GM21423 (cell line): ENCODE measurements around the gene WDR31.
"Not testable (repeated sequence)": the region's sequence is repeated elsewhere in the genome, so short reads cannot be mapped to it uniquely, and the experiment has no call there.

Source experiments
- ATAC-seq: cut with Tn5 transposase; IDR thresholded peaks from one replicate; pipeline ENCODE4 v1.9.1; 2021; ENCODE audit warnings: mild to moderate bottlenecking, moderate library complexity; ENCODE audit not compliant: unreplicated experiment

WDR31 gene

DNA sequence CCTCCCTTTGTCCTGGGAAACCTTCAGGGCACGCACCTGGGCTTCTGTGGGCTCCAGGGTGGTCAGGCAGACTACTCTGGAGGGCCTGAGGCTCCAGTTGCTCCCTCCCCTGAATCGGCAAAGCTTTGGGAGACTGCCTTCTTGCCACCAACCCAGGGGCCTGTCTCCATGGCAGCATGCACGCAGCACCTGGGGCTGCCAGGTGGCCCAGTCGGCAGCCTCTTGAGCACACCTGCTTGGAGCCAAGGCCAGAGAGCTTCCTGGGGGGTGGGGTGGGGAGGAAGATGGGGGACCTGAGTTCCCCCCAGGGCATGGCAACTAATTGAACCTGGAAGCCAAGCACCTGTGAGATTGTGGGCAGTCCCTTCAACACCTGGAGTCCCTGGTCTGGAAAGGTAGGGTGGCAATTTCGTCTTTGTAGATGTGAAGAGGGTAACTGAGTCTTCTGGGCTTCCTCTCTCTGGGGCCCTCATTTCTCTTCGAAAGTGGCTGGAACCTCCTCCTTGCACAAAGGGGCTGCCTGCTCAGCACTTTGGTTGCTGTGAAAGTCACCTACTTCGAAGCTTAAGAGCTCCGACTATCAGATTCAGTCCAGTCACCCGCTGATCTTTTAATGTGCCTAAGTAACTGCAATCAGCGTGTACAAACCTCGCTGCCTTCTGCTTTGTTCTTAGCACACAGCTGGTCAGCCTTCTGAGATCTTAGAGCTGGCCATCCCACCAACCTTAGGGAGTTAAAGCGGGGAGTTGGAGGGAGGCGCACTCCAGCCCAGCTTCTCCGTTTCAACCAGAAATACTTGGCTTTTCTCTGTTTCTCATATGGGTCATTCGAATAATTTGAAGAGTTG, 40.9 kb downstream of the WDR31 start:
- ATAC-seq = no peak

DNA sequence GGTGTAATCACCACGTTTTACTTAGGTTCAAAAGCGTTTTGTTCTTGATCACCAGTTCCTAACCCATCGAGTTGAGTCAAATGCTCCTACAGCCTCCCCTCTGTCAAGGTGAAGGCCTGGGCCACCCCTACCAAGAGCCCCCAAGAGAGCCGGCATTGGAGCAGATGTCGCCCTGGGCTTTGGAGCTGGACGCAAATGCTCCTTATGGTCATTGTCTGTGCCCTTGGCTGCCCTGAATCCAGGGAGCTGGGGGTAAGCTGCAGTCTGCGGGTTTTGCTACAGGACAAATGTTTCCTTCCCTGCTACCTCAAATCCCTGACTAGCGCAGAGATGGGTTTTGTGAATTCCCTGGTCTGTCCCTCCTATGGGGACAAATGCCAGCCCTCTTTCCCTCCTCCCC, 41.8 kb downstream of the WDR31 start:
- no peak for ATAC-seq

DNA sequence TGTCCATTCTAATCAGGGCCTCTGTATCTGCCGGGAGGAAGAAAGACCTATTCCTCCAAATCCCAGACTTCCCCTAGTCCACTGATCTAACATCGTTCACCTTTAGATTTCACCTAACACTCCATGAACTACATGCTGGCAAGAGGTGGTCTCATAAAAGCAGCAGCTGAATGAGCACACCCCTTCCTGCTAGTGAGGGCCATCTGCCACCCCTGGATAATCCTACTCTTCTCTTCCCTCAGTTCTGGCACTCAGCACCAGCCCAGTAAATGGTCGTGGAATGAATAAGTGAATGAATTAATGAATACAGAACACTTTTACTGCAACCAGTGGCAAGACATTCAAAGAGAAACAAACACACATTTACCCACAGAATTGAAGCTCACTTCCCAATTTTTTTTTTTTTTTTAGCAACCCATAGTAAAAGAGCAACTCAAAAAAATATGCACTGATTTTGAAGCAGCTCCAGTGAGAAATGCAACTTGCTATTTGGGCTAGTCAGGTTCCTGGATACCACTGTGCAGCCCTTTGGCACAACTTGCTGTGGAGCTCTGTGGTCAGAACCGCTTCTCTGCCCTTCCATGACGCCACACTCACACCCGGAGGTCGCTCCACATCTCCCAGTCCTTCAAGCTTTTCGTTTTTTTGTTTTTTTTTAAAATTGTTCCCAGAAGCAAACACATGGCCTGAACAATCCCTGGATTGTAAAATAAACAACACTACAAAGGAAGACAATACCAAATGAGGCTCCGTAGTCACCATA, 43.1 kb downstream of the WDR31 start:
- ATAC-seq = no peak

DNA sequence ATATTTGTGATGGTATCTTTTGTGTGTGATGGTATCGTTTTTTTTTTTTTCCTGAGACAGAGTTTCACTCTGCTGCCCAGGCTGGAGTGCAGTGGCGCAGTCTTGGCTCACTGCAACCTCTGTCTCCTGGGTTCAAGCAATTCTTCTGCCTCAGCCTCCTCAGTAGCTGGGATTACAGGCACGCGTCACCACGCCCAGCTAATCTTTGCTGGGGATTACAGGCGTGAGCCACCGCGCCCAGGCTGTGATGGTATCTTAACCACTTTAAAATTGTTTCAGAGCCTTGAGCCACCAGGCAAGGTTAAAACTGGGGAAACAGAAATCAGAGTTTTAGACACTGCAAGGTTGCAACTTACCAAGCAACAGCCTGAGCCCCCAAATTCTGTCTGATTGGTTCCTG, 43.8 kb downstream of the WDR31 start:
- not testable (repeated sequence) for ATAC-seq

DNA sequence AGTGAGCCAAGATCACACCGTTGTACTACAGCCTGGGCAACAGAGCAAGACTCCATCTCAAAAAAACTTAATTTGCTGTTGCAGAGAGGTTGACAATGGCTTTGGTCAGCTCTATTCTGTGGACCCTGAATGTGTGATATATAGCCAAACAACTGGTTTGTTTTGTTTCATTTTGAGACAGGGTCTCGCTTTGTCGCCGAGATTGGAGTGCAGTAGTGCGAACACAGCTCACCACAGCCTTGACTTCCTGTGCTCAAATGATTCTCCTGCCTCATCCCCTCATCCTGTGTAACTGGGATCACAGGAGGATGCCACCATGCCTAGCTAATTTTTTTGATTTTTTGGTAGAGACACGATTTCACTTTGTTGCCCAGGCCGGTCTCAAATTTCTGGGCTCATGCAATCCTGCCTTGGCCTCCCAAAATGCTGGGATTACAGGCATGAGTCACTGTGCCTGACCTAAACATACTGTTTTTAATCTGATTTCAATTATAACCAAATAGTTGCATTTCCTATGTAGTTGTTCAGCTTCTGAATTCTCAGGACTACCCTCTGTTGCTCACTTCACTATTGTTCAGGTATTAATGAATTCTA, 46.7 kb downstream of the WDR31 start:
- no peak for ATAC-seq

DNA sequence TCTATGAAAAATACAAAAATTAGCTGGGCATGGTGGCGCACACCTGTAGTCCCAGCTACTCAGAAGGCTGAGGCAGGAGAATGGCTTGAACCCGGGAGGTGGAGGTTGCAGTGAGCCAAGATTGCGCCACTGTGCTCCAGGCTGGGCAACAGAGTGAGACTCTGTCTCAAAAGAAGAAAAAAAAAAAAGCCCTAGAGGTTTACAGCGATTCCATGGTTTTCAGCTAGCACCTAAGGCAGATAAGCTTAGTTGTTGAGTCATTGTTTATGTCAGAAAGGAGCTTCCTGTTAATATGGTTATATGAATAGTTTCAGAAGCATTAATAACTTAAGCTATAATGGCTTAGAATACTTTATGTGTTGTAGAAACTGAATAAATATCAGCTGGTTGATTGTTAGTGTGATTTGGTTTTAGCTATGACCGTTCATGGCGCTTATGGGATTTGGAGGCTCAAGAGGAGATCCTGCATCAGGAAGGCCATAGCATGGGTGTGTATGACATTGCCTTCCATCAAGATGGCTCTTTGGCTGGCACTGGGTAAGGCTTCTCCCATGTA, 49.9 kb downstream of the WDR31 start:
- no peak for ATAC-seq

DNA sequence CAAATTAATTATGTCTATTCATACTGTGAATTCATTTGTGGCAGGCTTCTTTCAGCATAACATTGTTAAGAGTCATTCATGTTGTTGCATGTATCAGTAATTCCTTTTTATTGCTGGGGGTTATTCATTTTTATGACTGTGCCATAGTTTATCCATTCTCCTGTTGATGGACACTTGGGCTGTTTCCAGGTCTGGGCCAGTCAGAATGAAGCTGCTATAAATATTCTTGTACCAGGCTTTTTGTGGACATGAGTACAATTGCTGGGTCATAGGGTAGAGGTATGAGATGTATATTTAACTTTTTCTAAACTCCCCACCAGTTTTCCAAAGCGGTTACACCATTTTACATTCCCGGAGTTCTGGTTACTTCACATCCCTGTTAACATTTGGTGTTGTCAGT, 51.0 kb downstream of the WDR31 start:
- no peak for ATAC-seq

DNA sequence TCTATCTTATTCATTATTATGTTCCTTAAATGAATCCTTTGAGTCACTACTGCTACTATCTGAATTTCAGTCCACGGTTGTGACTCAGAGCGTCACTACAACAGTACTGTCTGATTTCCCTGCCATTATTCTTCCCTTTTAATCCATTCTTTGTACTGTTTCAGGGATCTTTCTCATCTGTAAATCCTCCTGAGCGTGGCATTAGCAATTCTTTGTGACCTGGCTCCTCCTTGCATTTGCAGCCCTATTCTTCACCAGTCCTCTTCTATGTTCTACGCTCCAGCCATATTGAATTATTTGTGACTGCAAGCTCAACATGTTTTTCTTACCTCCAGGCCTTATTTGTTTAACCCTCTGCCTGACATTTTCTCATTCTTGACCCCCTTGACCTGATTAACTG, 58.7 kb downstream of the WDR31 start:
- no peak for ATAC-seq

DNA sequence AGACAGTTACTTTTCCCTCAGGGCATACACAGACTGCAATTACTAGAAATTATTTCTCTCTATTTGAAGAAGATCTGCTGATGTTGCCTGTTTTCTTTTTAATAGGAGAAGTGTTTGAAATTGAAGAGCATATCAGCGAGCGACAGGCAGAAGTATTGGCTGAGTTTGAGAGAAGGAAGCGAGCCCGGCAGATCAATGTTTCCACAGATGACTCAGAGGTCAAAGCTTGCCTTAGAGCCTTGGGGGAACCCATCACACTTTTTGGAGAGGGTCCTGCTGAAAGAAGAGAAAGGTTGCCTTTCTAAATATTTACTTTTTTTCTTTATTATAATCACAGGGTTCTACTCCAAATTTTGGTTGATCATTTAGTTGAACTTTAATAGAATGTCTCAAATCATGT, 61.2 kb downstream of the WDR31 start:
- no peak for ATAC-seq

DNA sequence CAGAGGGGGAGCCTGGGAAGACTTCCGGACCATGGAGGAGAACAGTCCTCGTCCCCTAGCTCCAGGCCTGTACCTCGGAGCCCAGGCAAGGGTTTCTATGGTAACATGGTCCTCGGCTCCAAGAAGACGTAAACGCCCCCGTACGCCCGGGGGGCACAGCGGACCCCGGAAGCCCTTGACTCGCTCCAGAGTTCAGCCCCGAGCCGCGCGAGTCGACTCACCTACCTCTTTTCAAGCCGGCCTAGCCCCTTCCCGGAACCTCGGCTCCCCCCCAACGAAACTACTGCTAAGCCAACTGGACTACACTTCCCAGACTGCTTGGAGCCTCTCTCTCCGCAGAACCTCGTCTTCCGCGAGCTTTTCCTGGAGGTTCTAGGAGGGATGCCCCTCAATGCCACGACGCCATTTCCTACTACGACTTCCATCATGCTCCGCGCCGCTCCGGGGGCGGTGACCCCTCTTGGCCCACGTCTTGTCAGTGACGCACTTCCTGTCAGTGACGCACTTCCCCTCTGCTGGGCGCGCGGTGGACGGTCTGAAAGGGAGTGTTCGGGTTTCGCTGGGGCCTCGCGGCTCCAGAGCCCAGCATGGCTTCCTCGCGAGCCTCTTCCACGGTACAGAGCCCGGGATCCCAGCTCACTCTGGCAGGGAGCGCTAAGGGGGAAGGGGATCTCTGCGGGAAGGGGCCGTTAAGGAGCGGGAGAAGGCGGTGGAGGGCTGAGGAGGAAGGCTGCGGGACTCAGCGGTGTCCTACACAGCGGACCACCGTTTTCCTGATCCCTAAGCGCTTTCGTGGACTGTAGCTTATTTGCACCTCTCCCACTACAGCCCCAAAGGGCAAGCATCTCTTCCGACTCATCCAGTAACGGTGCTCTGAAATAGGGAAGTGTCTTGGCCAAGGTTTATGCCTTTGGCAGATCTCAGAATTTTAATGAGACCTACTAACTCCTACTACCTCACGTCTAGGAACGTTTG, 64.6 kb downstream of the WDR31 start, which contains the start of the genes CDC26 and PRPF4:
CDC26 (minus strand) TSS at position 416 of the 975 bp plus-strand sequence. CDS start 3,065 bp downstream, outside the sequence.
PRPF4 (plus strand) TSS at position 502 of the 975 bp plus-strand sequence; CDS start at position 588, 86 bp downstream.
- ATAC-seq = peak; percentile 97

DNA sequence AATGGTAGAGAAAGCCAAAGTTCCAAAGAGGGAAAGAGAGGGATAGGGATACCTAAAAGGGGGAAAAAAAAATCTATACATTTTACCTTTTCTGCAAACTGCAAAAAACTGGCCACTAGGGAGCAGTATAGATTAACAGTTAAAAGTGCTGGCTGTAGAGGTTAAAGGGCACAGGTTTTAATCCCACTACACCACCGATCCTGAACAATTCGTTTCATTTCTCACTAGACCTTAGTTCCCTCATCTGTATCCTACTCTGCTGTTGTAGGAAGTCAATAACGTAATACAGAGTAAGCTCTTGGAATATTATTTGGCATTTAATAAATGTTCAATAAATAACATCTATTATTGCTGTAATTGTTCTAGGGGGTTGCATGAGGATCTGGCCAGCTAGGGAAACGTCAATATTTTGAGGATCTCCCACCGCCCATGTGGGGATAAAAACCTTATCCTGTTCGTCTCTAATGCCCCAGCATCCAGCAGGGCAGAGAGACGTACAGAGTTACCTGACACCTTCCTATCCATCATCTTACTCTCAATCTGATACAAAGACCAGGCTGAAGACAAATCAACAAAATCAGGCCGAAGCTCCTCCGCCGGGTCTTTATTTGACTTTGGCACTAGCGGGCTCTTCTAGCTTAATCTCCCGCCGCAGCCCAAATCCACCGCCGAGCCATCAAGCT, 65.5 kb downstream of the WDR31 start:
- ATAC-seq = peak; percentile 5

DNA sequence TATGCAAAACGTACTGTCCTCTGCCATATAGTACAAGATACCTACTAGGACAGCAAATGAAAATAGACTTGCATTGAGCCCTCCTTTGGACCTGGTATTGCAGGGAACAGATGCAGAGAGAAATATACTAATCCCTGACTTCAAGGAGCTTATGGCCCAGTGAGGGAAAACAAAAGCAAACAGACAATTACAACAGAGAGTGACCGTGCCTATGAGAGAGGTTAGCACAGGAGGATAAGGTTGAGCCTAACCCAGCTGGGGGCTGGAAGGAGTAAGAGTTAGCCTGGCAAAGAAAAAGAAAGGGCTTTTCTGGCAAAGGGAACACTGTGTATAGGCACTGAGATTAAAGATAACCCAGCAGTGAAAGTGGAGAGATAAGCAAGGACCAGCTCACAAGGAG, 70.2 kb downstream of the WDR31 start:
- no peak for ATAC-seq

DNA sequence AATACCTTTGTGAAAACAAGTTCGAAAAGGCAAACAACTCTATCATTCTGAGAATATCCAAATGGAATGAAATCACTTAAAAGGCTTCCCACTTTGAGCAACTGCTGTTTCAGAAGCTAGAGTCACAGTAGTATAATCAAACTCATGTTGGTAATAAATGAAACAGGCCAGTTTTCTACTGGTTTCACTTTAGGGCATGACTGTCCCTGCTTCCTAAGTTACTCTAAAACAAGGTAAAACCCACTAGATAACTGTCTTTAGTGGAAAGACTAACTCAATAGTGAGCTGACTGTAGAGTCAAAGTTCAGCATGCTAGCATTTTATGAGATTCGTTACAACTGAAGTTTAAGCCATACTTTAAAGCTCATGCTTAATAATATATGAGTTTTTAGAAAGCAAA, 70.7 kb downstream of the WDR31 start:
- ATAC-seq = no peak

DNA sequence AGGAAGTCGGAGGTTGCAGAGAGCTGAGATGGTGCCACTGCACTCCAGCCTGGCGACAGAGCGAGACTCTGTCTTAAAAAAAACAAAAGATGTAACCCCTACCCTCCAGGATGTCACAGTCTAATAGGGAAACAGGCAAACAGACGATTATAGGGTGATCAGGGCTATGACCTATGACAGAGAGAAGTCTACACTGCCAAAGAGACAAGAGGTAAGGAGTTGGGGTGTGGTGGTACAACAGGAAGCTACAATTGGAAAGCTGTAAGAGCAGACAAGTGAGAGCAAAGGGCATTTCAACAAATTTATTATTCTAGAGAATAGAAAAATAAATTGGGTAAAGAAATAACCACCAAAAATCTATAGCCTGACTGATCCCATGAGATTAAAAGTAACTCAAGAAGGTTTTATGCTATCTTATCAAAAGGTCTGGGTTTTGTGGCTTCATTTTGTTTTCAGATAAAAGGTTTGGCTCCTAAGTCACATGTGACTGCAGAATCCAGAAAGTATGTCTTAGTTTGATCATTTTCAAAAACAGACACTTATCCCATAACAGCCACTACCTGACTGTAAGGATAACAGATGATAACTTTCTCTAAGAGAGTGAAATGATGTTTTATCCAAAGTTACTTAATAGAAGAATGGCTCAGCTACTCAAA, 72.0 kb downstream of the WDR31 start:
- ATAC-seq = no peak

DNA sequence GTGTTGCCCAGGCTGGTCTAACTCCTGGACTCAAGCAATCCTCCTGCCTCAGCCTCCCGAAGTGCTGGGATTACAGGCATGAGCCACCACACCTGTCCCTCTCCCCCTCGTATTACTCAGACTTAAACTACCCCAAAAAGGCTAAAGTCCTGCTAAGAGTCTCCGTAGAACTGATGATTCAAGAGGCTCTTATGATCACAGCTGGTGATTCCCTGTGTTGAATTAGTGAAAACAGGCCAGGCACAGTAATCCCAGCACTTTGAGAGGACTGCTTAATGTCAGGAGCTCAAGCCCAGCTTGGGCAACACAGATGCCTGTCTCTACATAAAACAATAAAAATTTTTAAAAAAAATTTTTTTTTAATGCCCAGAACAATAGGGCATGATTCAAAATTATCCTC, 73.9 kb downstream of the WDR31 start:
- no peak for ATAC-seq
